Fibroblast of lung (primary cell): Measurements from ENCODE around the gene CCDC61. TPM values are rescaled to one million over a fixed set of nuclear protein-coding genes. Genes with fewer than 3 reads are reported as not detected.

Experiments
- DNase-seq, 2 donors: peaks; one replicate each; pipeline versions ENCODE4 v3.0.0 to v3.0.0-alpha.2; 2010; ENCODE audit warnings: low read depth in 2 of 2
- H2AFZ ChIP-seq: 2 replicates; pipeline ENCODE4 v1.5.1; 2012; ENCODE audit warnings: low read length, control low read depth, inconsistent platforms
- H3K27ac ChIP-seq: 2 replicates; pipeline ENCODE4 v1.5.1; 2011; ENCODE audit warnings: low read length, control low read depth; ENCODE audit not compliant: insufficient read depth
- H3K27me3 ChIP-seq: 2 replicates; pipeline ENCODE4 v1.5.1; 2011; ENCODE audit warnings: mild to moderate bottlenecking, low read length; ENCODE audit not compliant: control insufficient read depth, insufficient read depth
- H3K36me3 ChIP-seq: 2 replicates; pipeline ENCODE4 v1.5.1; 2011; ENCODE audit warnings: low read length; ENCODE audit not compliant: control insufficient read depth, insufficient read depth
- H3K4me1 ChIP-seq: 2 replicates; pipeline ENCODE4 v1.5.1; 2011; ENCODE audit warnings: low read length; ENCODE audit not compliant: control insufficient read depth, insufficient read depth; ENCODE audit errors: extremely low read depth
- H3K4me2 ChIP-seq: 2 replicates; pipeline ENCODE4 v1.5.1; 2011; ENCODE audit warnings: low read length, control low read depth; ENCODE audit not compliant: insufficient read depth; ENCODE audit errors: extremely low read depth
- H3K4me3 ChIP-seq, 4 experiments: fragments of 200-600 bp in 1 of 4; sonication (generic) in 1 of 4; replicated peaks in 1 of 4; 2 replicates each; pipeline ENCODE4 v1.5.1; 2011 to 2016; ENCODE audit warnings: low read length in 4 of 4, low read depth in 3 of 4, mild to moderate bottlenecking in 3 of 4, control low read depth in 2 of 4, inconsistent platforms in 1 of 4, mixed read lengths in 1 of 4; ENCODE audit not compliant: insufficient read depth in 1 of 4; ENCODE audit errors: control extremely low read depth in 1 of 4
- H3K79me2 ChIP-seq: 2 replicates; pipeline ENCODE4 v1.5.1; 2012; ENCODE audit warnings: mild to moderate bottlenecking, low read length, inconsistent platforms; ENCODE audit not compliant: control insufficient read depth, insufficient read depth
- H3K9ac ChIP-seq: 2 replicates; pipeline ENCODE4 v1.5.1; 2011; ENCODE audit warnings: mild to moderate bottlenecking, low read length, control low read depth; ENCODE audit not compliant: insufficient read depth
- H3K9me3 ChIP-seq: 2 replicates; pipeline ENCODE4 v1.5.1; 2012; ENCODE audit warnings: low read depth, low read length; ENCODE audit not compliant: control insufficient read depth, insufficient read depth
- H4K20me1 ChIP-seq: 2 replicates; pipeline ENCODE4 v1.5.1; 2011; ENCODE audit warnings: low read length; ENCODE audit not compliant: control insufficient read depth, insufficient read depth; ENCODE audit errors: extremely low read depth
- CTCF ChIP-seq, 2 donors: IDR thresholded peaks in 1 of 2; conservative IDR thresholded peaks in 1 of 2; 1 replicate in 1 of 2; 2 replicates in 1 of 2; pipeline ENCODE4 v1.5.1; 2011 to 2012; ENCODE audit warnings: low read length in 2 of 2, control low read depth in 1 of 2, inconsistent platforms in 1 of 2, low read depth in 1 of 2, mild to moderate bottlenecking in 1 of 2
- EZH2 ChIP-seq: IDR thresholded peaks from 2 replicates; pipeline ENCODE4 v1.5.1; 2012; ENCODE audit warnings: low read length, control low read depth, mild to moderate bottlenecking; ENCODE audit errors: missing control alignments
- polyA minus RNA-seq: library from RNA; depleted of rRNA, polyadenylated mRNA; stranded (reverse); fragments of >200 nt; gene quantifications from 2 replicates; pipeline ENCODE4 v1.2.3, GENCODE V29; 2011; ENCODE audit warnings: low replicate concordance
- polyA plus RNA-seq, 2 donors: library from polyadenylated mRNA; depleted of rRNA in 1 of 2; stranded (reverse) in 1 of 2; unstranded in 1 of 2; fragments of >200 nt; gene quantifications; 2 replicates each; pipeline ENCODE4 v1.2.1, GENCODE V29; 2011 to 2012; ENCODE audit warnings: missing spikeins in 1 of 2
- total RNA-seq: library from RNA; depleted of rRNA; stranded (reverse); fragments of >200 nt; gene quantifications from 2 replicates; pipeline ENCODE4 v1.2.1, GENCODE V29; 2014

The CCDC61 gene
- total RNA-seq (5.6 and 8.9 TPM in 2 replicates), polyA plus RNA-seq (4.5 and 5.0 TPM in 2 replicates), polyA minus RNA-seq (5.7 and 8.8 TPM in 2 replicates)
- polyA plus RNA-seq (2012) = 7.3 and 10.1 TPM in 2 replicates

GRCh38 chr19:45994998-45995714 is at the start of gene CCDC61:
Gene CCDC61 (plus strand): TSS chr19:45995467. CDS start chr19:46003019, 7,552 bp downstream.
- peak within 1 kb of the TSS; percentile 64 for H3K4me2 ChIP-seq
- H3K4me3 ChIP-seq = peak within 1 kb of the TSS; percentile 66 to 93 (median 80)
- H3K79me2 ChIP-seq = no peaks in the 10 kb centered on the region
- TF ChIP-seq CTCF (conservative IDR thresholded peaks at IDR 0.05 in 1 of 2, IDR thresholded peaks at IDR 0.05 in 1 of 2; ENCODE audit: low read depth in 1 of 2, low read length in 2 of 2) = no peak
- no peak for TF ChIP-seq EZH2
- H2AFZ ChIP-seq = peak within 1 kb of the TSS; percentile 71
- peak within 1 kb of the TSS; percentile 53 for H3K27ac ChIP-seq
- H3K9me3 ChIP-seq = no peaks in the 10 kb centered on the region
- H3K4me1 ChIP-seq = peaks cover 2% of the 10 kb centered on the region
- DNase-seq = peak; percentile 99 to 100
- H3K36me3 ChIP-seq = peaks cover 3% of the 10 kb centered on the region
- H4K20me1 ChIP-seq = no peaks in the 10 kb centered on the region
- peak within 1 kb of the TSS; percentile 51 for H3K9ac ChIP-seq
- H3K27me3 ChIP-seq = no peaks in the 10 kb centered on the region

GRCh38 chr19:45947926-45948325 is 47.3 kb upstream of the CCDC61 start:
- TF ChIP-seq CTCF (conservative IDR thresholded peaks at IDR 0.05 in 1 of 2, IDR thresholded peaks at IDR 0.05 in 1 of 2; ENCODE audit: low read depth in 1 of 2, low read length in 2 of 2) = no peak
- no peak for TF ChIP-seq EZH2
- Histone ChIP-seq H3K36me3 (no peaks in the 10 kb centered on the region), H2AFZ (no peak overlapping the region), H3K4me2 (no peak overlapping the region), H3K4me1 (no peaks in the 10 kb centered on the region), H3K4me3 (no peak overlapping the region), H3K9ac (no peak overlapping the region), H3K9me3 (no peaks in the 10 kb centered on the region), H3K27me3 (no peaks in the 10 kb centered on the region), H4K20me1 (no peaks in the 10 kb centered on the region), H3K79me2 (no peaks in the 10 kb centered on the region), H3K27ac (no peak overlapping the region)
- DNase-seq = peak in 1 of 2 donors; percentile 93

- TF ChIP-seq EZH2 (no peak), CTCF (conservative IDR thresholded peaks at IDR 0.05 in 1 of 2, IDR thresholded peaks at IDR 0.05 in 1 of 2; ENCODE audit: low read depth in 1 of 2, low read length in 2 of 2) (no peak)
- Histone ChIP-seq H4K20me1 (no peaks in the 10 kb centered on the region), H3K4me1 (no peaks in the 10 kb centered on the region), H3K79me2 (no peaks in the 10 kb centered on the region), H3K27ac (no peak overlapping the region), H2AFZ (no peak overlapping the region), H3K9ac (no peak overlapping the region), H3K9me3 (no peaks in the 10 kb centered on the region), H3K4me3 (no peak overlapping the region), H3K36me3 (no peaks in the 10 kb centered on the region), H3K4me2 (no peak overlapping the region), H3K27me3 (no peaks in the 10 kb centered on the region)
- DNase-seq = no peak
Measured at GRCh38 chr19:45952341-45952685, 43.0 kb upstream of the CCDC61 start.
